ENCODE measurements around the gene INTS4.
"Not testable (repeated sequence)": the region's sequence is repeated elsewhere in the genome, so short reads cannot be mapped to it uniquely, and the experiment has no call there.

Gene INTS4, protein sequence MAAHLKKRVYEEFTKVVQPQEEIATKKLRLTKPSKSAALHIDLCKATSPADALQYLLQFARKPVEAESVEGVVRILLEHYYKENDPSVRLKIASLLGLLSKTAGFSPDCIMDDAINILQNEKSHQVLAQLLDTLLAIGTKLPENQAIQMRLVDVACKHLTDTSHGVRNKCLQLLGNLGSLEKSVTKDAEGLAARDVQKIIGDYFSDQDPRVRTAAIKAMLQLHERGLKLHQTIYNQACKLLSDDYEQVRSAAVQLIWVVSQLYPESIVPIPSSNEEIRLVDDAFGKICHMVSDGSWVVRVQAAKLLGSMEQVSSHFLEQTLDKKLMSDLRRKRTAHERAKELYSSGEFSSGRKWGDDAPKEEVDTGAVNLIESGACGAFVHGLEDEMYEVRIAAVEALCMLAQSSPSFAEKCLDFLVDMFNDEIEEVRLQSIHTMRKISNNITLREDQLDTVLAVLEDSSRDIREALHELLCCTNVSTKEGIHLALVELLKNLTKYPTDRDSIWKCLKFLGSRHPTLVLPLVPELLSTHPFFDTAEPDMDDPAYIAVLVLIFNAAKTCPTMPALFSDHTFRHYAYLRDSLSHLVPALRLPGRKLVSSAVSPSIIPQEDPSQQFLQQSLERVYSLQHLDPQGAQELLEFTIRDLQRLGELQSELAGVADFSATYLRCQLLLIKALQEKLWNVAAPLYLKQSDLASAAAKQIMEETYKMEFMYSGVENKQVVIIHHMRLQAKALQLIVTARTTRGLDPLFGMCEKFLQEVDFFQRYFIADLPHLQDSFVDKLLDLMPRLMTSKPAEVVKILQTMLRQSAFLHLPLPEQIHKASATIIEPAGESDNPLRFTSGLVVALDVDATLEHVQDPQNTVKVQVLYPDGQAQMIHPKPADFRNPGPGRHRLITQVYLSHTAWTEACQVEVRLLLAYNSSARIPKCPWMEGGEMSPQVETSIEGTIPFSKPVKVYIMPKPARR

DNA sequence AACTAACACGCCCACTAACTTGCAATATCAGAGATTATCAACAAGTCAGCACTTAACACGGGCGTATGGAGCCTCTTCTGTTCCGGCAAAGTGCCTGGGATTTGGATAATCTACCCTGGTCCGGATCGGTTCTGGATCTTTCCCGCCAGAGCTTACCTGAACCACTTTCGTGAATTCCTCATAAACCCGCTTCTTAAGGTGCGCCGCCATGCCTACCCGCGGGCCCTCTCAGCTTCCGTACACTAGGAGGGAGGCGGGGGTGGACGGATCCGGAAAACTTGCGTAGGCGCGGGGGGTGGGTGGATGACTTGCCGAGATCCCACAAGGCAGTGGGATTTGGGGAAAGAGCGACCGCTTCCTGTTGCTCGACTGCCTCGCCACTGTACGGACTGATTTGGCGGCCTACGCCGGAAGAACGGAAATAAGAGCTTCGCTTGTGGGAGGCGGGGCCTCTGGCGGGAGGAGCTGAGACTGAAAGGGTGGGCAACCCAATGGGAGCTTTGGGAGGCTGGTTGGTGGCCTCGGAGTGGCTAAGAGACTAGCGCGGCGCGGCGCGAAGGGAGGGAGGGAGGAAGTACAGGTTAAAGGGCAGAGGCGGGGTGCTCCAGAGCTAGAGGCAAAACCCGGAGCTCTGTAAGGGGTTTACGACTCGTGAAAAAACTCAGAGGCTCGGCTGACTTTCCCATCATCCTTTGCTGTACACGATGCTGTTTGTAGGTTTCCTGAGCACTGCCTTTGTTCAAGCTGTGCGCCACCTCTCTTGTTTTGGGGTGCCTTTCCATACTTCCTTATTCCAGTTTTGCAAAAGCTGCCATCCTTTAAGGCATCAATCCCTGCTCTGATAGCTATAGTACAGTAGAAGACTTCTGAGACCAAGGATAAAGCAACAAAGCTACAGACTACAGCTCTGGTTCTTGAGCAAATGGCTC, at the start of gene INTS4:
Gene INTS4 (minus strand): TSS at position 235 of the 929 bp plus-strand sequence. CDS start 25 bp downstream, at position 210.
- DNase-seq = peak; percentile 97 to 98

DNA sequence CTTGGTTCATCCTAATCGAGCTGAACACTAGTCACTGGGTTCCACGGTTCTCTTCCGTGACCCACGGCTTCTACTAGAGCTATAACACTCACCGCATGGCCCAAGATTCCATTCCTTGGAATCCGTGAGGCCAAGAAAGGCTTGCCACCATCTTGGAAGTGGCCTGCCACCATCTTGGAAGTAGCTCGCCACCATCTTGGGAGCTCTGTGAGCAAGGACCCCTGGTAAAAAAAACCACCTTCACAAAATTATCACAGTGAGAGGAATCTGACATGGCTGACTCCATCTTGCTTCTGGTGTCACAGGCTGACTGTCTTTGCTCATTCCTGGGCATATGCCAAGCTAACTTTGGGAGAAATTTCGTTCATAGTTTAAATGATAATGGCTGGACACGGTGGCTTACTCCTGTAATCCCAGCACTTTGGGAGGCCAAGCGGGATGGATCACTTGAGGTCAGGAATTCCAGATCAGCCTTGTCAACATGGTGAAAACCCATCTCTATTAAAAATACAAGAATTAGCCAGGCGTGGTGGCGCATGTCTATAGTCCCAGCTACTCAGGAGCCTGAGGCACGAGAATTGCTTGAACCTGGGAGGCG, 47.5 kb upstream of the INTS4 start:
- DNase-seq = no peak

DNA sequence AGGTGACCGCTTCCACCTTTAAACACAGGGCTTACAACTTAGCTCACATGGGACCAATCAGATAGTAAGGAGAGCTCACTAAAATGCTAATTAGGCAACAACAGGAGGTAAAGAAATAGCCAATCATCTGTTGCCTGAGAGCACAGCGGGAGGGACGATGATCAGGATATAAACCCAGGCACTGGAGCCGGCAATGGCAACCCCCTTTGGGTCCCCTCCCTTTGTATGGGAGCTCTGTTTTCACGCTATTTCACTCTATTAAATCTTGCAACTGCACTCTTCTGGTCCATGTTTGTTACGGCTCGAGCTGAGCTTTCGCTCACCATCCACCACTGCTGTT, 46.9 kb upstream of the INTS4 start:
- DNase-seq = not testable (repeated sequence)

DNA sequence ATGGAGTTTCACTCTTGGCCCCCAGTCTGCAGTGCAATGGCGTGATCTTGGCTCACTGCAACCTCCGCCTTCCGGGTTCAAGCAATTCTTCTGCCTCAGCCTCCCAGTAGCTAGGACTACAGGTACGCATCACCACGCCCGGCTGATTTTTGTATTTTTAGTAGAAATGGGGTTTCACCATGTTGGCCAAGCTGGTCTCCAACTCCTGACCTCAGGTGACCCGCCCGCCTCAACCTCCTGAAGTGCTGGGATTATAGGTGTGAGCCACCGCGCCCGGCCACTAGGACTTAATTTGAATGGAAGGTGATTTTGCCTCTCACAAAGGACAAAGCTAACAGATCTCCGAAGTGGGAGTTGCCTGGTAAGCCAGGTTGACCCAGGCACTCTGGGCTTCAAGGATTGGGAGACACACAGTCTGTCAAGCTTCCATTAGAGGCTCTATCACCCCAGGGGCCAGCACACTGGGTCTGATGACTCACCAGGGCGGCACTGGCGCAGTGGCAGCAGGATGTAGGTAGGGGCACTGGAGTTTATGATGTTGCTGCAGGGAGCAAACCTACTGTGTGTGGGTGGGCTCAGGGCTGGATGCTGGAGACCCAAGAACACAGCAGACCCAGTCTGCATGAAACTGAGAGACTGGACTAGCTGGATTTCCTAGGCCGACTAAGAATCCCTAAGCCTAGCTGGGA, 46.4 kb upstream of the INTS4 start:
- DNase-seq = no peak

DNA sequence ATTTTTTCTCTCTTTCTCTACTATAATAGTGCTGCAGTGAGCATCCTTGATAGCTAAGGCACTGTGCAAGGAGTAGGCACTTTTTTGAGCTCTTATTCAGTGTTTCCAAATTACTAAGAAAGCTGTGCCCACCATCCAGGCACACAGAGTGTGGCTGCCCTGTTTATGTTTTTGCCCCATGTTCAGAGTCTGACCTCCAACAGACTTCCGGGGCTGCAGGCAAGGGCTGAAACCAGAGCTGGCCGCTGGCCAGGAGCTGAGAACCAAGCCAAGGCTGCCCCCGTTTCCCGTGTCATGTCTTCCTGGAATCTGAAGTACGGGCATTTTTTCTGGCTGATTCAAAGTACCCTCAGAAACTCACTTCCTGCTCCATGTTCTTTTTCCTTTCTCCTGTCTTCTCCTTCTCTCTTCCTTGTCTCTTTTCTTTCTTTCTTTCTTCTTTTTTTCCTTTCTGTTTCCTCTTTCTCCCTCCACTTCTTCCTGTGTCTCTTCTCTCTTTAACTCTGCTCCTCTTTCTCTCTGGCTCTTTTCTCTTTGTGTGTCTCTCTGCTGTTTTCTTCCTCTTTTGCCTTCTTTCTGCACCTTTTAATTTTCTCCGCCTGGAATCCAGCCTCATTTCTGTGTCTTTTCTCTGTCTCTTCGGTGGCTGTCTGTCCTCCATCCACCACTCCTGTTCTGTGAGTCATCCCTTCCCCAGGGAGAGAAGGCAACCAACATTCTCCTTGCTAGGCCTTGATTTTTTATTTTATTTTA, 45.6 kb upstream of the INTS4 start:
- DNase-seq = peak; percentile 19 to 23

DNA sequence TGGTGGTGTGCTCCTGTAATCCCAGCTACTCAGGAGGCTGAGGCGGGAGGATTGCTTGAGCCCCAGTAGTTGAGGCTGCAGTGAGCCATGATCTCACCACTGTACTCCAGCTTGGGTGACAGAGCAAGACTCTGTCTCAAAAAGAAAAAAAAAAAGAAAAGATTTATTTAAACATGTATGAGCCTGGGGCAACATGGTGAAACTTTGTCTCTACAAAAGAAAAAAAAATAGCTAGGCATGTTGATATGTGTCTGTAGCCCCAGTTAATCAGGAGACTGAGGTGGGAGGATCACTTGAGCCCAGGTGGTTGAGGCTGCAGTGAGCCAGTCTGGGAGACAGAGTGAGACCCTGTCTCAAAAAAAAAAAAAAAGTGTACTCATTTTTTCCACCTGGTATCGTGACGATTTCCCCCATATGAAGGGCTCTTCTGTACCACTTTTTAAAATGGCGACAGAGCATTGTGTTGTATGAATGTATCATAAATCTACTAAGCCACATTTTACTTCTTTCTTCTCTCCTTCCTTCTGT, 45.0 kb upstream of the INTS4 start:
- no peak for DNase-seq

DNA sequence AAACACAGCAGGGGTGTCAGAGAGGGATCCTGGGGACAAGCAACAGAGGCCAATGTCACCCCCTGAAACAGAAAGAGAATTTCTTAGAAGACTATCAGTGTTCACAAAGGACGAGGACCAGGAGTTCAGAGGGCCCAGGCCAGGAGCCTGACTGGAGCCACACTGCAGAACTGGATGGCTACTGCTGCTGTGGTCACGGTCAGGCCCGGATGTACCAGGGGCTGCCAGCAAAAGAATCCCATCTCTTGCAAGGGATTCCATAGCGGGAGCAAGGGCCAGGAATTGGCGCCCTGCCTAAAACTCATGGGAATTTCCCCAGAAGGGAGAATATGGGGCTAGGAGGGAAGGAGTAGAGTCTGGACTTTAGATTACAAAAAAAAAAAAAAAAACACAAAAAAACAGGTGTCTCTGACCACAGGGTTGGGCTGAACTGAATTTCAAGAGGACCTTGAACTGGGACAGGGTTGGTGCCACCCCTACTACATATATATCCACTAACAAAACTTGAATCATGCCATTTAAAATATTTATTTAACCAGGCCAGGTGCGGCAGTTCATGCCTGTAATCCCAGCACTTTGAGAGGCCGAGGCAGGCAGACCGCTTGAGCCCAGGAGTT, 44.3 kb upstream of the INTS4 start:
- DNase-seq = no peak

DNA sequence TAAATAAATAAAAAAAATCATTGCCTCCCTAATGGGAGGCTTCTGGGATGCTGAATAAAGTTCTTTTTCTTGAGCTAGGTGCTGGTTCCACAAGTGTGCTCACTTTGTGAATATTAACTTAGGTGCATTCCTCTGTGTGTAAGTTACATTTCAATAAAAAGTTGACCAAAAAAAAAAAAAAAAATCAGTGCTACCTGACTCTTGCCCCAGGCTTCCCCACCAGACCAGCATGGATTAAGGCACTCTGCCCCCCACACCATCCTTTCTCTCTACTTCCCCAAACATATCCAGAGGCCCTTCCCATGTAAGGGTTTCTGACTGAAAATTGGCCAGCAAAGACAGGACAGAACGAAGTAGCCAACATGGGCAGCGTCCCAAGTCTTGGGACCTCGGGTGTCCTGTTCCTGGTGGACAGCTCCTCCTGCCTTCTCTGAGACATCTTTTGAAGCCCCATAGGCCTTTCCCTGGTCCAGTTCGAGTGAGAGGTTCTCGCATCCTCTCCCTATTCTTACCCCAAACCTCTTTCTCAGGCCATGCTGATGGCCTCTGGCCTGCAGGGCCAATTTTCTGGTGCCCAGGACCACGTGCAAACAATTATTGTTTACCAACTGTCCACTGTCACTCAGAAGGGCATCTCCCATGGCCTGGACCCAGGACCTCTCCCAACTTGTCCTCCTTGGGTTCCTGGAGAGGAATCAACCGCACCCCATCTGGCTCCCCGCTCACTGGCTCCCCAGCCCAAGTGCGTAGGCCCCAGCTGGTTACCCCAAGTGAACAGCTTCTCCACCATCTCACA, 43.6 kb upstream of the INTS4 start:
- no peak for DNase-seq

DNA sequence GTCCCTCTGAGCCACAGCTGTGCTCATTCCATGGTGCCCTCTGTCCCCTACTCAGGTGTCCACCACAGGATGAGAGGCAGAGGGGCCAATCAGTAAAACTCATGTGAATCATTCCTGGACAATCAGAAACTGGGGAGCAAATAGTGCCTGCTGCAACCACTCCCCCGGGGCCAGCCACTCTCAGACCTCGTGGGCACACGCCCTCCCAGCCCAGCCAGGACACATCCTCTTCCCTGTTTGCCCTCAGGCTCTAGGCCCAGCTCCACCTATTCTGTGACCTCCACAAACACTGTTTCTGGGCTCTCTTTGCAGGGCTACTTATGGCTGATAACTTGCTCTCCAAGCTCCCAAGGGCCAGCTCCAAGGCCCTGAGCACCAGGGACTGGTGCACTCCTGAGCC, 42.6 kb upstream of the INTS4 start:
- no peak for DNase-seq

DNA sequence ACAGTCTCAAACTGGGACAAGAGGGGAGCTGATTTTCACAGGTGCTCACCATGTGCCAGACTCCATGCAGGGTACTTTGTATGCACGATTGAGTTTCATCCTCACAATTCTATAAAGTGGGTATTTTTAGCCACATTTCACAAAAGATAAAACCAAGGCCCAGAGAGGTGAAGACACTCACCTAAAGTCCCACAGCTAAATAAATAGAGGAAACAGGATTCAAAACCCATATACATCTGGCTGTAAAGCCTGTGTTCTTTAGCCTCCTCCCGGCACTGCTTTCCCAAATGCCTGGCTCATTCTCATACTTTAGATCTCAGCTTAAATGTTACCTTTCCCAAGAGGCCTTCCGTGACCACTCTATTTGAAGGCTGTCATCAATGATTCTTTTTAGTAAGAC, 41.8 kb upstream of the INTS4 start:
- DNase-seq = no peak

DNA sequence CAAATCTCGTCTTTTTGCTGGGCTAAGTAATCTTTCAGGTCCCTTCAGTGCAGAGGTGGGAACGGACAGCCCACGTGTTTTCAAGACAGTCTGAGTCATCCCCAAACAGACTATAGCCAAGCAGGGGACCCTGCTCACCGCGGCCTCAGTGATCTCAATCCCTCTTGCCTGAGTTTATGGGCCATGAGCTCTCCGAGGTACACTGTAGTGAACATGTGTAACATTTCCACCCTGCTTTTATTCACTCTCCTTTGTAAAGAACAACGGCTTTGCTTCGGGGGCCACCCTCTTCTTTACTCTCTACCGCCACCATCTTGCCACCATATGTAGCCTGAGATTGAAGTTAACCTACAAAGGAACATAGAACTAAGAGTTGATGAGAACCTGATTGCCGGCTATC, 40.2 kb upstream of the INTS4 start:
- DNase-seq = no peak

DNA sequence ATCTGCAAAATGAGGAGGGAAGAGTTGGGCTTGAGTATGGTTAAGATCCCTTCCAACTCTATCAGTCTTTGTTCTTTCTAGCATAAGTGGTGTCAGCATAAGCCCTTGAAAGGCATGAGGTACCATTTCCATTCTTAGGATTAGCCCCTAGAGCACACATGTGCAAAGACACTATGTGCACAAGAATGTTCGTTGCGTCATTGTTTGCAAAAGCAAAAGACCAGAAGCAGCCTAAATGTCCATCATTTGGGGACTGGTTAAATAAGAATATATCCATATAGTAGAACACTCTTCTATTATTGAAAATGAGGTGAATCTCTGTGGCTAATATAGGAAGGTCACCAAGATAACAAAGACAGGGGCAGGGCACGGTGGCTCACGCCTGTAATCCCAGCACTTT, 38.6 kb upstream of the INTS4 start:
- no peak for DNase-seq

DNA sequence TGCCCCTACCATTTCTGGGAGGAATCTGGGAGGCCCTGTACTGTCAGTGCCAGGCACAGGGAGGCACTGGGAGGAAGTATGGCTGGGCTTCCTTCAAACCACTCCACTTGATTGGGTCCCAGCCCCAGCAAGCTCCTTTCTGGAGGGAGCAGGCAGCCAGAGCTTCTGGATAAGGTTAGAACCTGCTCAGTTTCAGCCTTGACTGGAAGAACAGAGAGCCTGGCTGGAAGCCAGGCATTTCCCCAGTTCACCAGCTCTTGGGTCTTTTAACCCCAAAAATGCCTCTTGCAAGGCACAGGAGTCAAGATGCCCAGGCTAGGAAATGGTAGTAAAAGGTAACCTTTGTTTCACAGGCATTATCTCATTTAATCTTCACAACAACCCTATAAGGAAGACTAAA, 37.6 kb upstream of the INTS4 start:
- no peak for DNase-seq

DNA sequence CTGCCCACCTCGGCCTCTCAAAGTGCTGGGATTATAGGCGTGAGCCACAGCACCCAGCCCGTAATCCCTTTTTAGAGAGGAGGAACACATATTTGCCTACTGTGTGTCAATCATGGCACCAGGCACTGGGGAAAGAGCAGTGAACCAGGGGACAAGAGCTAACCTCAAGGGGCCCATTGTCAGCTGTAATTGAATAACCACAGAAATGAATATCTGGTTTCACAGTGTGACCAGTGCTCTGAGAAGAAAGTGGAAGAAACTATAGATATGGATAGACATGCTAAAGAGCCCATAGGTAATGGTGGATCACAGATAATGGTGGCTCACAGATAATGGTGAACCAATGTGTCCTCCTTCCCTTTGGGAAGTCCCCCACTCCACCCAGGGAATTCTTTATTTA, 37.2 kb upstream of the INTS4 start:
- no peak for DNase-seq

DNA sequence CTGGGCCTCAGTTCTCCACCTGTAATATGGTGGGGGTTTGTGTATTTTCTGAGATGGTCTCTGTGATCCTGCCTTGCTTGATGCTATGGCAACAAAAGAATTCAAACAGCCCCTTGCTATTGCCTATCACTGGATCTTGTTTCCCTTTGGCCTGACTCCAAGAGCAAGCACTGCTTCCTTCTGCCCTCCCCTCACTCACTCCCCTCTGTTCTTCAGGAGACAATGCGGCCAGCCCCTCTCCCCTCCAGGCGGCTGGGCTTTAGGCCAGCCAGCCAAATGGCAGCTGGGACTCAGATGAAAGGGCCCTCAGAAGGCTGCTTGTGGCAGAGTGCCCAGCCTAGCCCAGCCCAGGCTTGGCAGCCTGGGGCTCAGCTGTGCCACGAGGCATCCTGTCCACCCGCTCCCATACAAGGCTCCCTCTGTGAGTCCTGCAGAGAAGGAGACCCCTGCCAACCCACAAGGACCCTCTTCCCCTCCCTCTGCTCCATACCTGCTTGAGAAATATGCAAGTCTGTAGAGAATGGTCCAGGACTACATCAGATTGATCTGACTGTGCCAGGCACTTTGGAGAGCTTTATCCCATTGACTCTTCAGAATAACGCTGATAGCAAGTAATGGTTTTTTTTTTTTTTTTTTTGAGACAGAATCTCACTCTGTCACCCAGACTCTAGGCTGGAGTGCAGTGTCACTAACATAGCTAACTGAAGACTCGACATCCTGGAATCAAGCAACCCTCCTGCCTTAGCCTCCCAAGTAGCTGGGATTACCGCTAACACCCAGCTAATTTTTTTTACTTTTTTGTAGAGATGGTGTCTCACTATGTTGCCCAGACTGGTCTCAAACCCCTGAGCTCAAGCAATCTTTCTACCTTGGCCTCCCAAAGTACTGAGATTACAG, 36.2 kb upstream of the INTS4 start:
- no peak for DNase-seq

DNA sequence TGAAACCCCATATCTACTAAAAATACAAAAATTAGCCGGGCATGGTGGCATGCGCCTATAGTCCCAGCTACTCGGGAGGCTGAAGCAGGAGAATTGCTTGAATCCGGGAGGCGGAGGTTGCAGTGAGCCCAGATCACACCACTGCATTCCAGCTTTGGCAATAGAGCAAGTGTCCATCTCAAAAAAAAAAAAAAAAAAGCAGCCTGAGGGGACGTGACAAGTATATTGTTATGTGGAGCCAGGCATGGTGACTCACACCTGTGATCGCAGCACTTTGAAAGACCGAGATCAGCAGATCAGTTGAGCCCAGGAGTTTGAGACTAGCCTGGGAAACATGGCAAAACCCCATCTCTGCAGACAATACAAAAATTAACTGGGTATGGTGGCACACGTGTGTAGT, 34.0 kb upstream of the INTS4 start:
- DNase-seq = not testable (repeated sequence)

DNA sequence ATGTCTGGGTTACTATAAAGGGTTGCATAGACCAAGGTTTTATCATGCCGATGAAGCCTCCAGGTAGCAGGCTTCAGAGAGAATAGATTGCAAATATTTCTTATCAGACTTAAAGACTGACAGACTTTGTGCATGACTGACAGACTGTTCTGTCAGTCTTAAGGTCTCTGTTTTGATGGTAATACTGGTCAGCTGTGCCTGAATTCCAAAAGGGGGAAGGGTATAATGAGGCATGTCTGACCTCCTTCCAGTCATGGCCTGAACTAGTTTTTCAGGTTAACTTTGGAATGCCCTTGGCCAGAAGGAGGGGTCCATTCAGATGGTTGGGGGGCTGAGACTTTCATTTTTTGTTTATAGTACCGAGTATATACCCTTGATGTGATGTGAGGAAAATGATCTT, 33.3 kb upstream of the INTS4 start:
- no peak for DNase-seq

DNA sequence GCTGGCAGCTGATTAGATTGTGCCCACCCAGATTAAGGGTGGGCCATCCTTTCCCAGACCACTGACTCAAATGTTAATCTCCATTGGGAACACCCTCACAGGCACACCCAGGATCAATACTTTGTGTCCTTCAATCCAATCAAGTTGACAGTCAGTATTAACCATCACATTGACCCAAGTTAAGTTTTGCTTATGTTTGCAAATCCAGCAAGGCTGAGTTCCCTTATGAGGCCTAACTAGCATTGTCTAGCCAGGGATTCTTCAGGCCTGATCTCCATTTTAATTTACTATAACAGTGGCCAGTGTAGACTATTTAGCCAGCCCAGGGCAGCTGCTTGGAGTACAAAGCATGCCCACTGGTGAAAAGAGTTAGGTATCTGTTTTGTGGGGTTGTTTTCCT, 30.9 kb upstream of the INTS4 start:
- no peak for DNase-seq

Measured in inflammatory macrophage treated with lipopolysaccharide for 1 hour (primary cell).